Bone marrow (tissue), 2 donors: ENCODE results near the gene ERICH6.

Source experiments
- DNase-seq, 2 donors: peaks; one replicate each; lab custom pipeline; 2025; lab: John Stamatoyannopoulos, UW

Gene ERICH6

GRCh38 chr3:150613709-150614480 lies 89.8 kb downstream of the ERICH6 start:
- no peak for DNase-seq

DNA sequence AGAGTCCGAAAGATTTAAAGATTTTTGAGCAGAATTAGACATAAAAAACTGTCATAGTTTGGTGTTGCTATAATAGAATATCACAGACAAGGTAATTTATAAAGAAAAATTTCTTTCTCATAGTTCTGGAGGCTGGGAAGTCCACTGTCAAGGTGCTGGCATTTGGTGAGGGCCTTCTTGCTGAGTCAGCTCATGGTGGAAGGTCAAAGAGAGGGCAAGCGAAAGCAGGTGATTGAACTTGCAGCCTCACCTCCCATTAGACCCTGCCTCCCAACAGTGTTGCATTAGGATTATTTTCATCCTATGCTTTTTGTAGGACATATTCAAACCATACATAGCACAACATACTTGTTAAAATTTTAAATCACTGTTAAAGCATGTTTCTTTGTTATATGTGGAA lies 90.7 kb downstream of the ERICH6 start:
- no peak for DNase-seq

- no peak for DNase-seq
Measured at GRCh38 chr3:150612494-150612893, 91.2 kb downstream of the ERICH6 start.

- no peak for DNase-seq
Measured at GRCh38 chr3:150611666-150612065, 92.1 kb downstream of the ERICH6 start.

DNA sequence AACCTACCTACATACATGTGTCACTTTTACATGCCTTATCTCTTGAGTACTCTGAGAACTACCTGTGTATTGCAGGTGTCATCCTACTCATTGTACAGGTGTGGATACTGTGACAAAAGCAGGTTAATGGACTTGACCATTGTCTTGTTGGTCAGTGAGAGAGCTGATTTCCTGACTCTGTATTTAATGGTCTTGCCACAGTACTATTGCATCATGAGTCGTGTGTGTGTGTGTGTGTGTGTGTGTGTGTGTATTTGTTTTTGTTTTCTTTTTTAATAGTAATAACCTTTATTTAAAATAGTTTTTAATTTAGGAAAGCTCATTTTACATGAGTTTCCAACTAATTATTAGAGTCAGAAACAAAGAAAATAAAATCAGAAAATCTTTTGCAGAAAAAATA lies 92.9 kb downstream of the ERICH6 start:
- DNase-seq, result no peak

GRCh38 chr3:150609988-150610387 lies 93.7 kb downstream of the ERICH6 start:
- DNase-seq, result peak in 1 of 2 donors; percentile 18
